ENCODE results near the gene TCOF1. TPM values are rescaled to one million over a fixed set of nuclear protein-coding genes. Genes with fewer than 3 reads are reported as not detected.

The TCOF1 gene
- total RNA-seq, 1 donor from 2014 or later: 29.4 TPM

GRCh38 chr5:150428106-150428876, 70.8 kb downstream of the TCOF1 start:
- peak; percentile 33 for DNase-seq (ENCODE audit: low spot score)

- DNase-seq (ENCODE audit: low spot score): no peak
These were observed 71.5 kb downstream of the TCOF1 start for GRCh38 chr5:150428978-150429377.

GRCh38 chr5:150429410-150429873, 71.9 kb downstream of the TCOF1 start:
- no peak for DNase-seq (ENCODE audit: low spot score)

DNA sequence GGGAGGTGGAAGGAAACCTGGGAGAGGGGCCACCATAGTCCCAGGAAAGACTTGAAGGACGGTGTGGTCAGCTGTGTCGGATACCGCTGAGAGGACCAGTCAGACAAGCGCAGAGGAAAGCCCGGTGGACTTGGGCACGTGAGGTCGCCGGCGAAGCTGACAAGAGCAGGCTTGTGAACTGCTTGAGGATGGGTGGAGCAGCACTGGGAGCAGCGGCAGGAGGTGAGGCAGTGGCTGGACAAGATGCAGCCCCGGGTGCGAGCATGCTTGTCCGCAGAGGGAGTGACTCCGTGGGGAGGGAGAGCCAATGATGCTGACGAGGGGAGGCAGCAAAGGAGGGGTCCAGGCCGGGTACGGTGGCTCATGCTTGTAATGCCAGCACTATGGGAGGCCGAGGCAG, 73.6 kb downstream of the TCOF1 start:
- no peak for DNase-seq (ENCODE audit: low spot score)

- no peak for DNase-seq (ENCODE audit: low spot score)
These were observed 74.1 kb downstream of the TCOF1 start for GRCh38 chr5:150431574-150431973.

DNA sequence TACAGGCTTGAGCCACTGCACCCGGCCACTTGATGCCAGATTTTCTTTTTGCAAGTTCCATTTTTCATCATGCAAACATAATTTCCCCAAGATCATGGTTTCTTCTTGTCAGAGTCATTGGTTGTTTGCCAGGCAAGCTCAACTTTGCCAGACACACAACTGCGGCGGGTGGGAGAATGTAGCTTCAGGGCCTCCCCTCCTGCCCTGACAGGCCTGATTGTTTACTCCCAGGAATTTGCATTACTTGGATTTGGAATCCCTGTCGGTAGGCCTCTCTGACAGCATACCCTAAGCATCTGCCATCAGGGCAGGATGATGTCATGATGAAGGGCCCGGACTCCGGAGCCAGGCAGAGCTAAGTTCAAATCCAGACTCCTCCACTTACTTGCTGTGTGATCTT, 77.0 kb downstream of the TCOF1 start:
- no peak for DNase-seq (ENCODE audit: low spot score)

- DNase-seq (ENCODE audit: low spot score): peak; percentile 92
These were observed 78.7 kb downstream of the TCOF1 start for GRCh38 chr5:150436141-150436680.

DNA sequence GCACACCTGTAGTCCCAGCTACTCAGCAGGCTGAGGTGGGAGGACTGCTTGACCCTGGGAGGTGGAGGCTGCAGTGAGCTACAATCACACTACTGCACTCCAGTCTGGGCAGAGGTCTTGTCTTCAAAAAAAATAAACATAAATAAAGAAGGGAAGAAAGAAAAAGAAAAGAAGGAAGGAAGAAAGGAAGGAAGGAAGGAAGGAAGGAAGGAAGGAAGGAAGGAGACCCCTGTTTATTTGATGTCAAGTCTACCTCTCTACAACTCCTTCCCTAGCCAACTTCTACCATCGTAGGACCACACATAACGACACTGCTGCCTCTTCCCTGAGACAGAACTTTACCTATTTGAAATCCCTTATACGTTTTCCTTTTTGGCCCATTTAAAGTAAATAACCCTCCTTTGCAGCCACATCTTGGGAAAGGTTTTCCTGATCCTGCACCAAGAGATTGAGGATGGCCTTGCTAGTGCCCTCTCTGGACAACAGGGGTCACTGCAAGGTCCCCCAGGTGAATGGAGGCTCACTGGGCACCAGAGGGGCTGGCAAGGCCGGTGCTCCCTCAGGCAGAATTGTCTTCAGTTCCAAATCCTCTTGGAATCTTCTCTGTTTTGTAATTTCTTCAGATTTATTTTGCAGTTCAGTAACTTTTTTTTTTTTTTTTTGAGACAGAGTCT, 81.5 kb downstream of the TCOF1 start:
- no peak for DNase-seq (ENCODE audit: low spot score)

DNA sequence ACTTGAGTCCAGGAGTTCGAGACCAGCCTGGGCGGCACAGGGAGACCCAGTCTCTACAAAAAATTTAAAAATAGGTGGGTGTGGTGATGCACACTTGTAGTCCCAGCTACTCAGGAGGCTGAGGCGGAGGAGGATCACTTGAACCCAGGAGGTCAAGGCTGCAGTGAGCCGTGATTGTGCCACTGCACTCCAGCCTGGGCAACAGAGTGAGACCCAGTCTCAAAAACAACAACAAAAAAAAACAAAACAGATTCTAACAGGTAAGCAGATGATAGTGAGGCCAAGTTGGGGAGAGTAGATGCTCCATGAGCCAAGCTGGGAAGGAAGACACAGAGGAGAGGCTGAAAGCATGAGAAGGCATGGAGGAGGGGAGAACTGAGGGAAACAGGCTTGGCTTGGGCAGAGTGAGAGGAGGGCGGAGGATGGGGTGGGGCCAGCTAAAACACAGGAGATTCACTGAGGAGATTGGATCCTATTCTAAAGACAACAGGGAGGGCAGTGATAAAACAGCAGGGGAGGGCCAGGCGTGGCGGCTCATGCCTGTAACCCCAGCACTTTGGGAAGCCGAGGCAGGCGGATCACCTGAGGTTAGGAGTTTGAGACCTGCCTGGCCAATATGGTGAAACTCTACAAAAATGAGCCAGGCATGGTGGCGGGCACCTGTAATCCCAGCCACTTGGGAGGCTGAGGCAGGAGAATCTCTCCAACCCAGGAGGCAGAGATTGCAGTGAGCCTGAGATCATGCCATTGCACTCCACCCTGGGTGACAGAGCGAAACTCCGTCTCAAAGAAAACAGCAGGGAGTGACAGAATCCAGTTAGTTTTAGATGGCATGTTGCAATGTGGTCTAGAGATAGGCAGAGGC, 83.7 kb downstream of the TCOF1 start:
- no peak for DNase-seq (ENCODE audit: low spot score)

- no peak for DNase-seq (ENCODE audit: low spot score)
These were observed 84.6 kb downstream of the TCOF1 start for GRCh38 chr5:150441813-150442698.

- DNase-seq (ENCODE audit: low spot score): no peak
These were observed 85.2 kb downstream of the TCOF1 start for GRCh38 chr5:150442699-150443080.

- DNase-seq (ENCODE audit: low spot score): no peak
These were observed 86.0 kb downstream of the TCOF1 start for GRCh38 chr5:150443242-150444075.

DNA sequence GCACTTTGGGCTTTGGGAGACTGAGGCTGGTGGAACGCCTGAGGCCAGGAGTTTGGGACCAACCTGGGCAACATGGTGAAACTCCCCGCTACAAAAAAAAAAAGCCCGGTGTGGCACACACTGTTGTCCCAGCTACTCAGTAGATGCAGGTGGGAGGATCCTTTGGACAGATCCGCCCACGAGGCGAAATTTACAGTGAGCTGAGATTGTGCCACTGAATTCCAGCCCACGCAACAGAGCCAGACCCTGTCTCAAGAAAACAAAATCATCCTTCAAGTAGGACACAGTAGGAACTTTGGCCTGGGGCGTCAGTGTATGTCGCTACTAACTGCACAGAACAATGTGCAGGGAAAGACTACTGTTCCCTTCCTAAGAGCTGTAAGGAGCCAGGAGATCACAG, 87.3 kb downstream of the TCOF1 start:
- DNase-seq (ENCODE audit: low spot score): no peak

- DNase-seq (ENCODE audit: low spot score): no peak
These were observed 88.6 kb downstream of the TCOF1 start for GRCh38 chr5:150446088-150446487.

DNA sequence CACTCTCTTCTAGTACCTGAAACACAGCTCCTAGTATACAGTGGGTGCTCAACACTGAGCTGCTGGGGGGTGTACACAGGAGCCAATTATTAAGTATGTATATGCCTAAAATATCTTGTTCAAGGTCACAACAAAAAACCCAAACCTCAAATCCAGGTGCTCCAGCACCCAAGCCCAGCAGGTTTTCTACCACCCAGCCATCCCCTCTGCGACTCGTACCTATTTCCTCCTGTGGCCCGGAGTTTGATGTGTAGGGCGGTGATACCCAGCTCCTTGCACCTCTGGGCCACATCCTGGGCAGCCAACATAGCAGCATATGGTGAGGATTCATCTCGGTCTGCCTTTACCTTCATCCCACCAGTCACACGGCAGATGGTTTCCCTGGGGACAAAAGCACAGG, 89.1 kb downstream of the TCOF1 start:
- DNase-seq (ENCODE audit: low spot score): no peak

GRCh38 chr5:150447188-150447587, 89.7 kb downstream of the TCOF1 start:
- no peak for DNase-seq (ENCODE audit: low spot score)

DNA sequence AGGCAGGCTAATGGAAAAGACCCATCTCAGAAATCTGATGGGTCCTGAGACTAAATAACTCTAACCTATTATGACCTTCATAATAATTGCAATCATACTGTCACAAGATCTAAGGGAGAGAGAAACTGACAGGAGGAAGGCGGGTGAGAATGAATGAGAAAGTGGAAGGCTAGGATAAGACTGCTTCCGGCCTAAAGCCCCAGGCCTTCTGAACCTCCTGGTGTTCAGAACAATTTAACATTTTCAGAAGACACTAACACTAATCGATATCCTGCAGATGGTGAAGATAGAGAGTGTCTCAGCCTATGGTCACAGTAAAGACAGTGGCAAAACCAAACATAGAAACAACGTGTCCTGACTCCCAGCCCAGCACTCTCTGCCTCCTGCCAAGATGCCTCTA, 90.8 kb downstream of the TCOF1 start:
- no peak for DNase-seq (ENCODE audit: low spot score)

GRCh38 chr5:150448952-150449516, 91.5 kb downstream of the TCOF1 start:
- DNase-seq (ENCODE audit: low spot score): no peak

All from mucosa of gallbladder (tissue), 1 donor.